Stimulated activated CD4-positive, alpha-beta T cell treated with anti-CD3 and anti-CD28 coated beads, Interleukin-1b, Interleukin-23, amount 100 ng/mL, for 1 hour (primary cell): ENCODE data around the gene OR52K1.
"Not testable (repeated sequence)": the region's sequence is repeated elsewhere in the genome, so short reads cannot be mapped to it uniquely, and the experiment has no call there.

Experiments used
- DNase-seq, 2 donors: peaks; one replicate each; pipeline ENCODE4 v3.0.0-alpha.2; 2020; ENCODE audit warnings: low read depth in 2 of 2

Gene OR52K1

DNA sequence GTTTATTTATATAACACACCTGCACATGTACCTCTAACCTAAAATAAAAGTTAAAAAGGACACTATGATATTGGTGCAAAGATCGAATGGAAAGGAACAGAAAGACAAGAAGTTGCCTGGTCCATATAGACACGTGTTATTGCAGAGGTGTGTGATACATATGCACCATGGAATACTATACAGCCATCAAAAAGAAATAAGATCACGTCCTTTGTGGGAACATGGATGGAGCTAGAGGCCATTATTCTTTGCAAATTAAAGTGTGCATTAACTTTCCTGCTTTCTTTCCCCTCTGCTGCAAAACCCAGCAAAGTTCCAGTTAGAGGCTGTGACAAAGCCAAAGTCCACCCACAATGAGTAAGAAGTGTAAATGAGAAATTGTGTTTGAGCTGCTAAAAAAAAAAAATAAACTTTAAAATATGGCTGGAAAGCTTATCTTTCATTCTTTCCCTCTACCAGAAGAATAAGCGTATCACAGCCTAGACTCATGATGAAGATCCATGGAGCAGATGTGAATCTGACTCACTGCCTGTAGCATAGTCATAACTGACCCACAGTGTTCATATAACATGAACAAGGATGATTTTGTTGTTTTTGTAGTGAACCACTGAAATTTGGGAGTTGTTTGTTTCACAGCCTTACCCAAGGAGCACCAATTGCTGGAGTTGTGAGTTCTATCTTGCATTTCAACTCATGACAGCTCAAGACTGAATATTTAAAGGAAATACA is 9.6 kb downstream of the OR52K1 start:
- DNase-seq: no peak

DNA sequence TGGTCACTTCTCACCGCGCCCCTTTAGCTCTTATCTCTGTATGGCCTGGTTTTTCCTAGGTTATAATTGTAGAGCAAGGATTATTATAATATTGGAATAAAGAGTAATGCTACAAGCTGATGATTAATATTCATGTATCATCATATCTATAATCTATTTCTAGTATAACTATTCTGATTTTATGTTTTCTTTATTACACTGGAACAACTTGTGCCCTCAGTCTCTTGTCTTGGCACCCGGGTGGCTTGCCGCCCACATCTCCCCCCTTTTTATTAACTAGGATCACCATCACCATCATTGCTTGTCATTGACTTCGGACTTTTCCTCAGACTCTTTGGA is 11.0 kb downstream of the OR52K1 start:
- DNase-seq: no peak

DNA sequence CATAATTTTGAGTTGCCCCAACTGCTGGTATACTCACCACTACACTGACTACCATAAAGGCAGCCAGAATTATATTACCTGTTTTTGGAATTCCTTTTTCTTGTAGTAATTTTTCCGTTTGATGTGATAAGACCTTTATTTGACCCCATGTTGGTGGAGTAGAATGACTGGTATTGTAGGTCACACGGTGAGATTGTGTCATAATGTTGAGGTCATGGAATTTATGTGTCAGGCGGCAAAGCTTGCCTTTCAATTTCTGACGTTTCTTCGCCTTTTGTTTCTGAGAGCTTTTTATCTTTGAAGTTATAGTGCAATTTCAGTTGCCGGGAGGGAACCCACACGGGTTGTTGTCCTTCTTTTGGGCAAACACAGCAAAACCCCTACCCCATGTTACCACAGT is 13.0 kb downstream of the OR52K1 start:
- DNase-seq: no peak

DNA sequence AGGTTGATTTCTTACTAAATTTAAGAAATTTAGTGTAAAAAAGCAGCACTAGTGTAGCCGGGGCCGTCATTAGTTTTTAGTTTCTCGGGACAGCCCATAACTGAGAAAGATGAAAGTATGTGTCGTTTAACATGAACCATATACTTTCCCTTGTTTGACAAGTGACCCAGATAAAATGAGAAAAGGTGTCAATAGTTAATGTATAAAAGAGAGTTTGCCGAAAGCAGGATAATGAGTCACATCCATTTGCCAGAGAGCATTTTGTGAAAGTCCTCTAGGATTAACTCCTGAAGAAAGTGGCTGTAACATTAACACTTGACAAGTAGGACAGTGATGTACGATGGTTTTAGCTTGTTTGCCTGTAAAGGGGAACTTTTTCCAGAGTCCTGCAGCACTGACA is 13.5 kb downstream of the OR52K1 start:
- no peak for DNase-seq

DNA sequence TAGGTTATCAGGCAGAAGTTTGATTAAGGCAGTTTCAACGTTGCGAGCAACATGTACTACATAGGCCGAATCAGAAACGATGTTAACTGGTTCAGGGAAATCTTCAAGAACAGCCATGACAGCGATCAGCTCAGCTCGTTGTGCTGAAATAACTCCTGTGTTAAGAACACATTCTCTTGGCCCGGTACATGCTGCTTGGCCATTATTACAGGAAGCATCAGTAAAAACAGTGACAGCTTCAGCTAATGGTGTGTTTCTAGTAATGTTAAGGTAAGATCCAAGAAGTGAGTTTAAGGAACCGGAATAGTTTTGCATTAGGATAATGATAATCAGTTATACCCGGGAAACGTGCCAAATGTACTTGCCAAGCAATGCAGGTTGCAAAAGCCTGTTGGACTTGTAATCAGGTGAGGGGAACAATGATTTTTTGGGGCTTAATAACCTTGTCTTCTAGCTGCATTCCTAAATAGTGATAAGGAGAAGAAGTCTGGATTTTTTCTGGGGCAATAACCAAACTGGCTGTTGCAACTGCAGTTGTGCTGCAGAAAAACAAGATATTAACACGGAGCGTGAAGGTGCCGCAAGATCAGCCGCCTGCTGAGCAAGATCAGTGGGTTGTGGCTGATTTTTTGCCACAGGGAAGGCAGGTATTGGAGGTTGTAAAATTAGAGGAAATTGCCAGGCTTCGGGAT is 14.3 kb downstream of the OR52K1 start:
- DNase-seq: no peak

DNA sequence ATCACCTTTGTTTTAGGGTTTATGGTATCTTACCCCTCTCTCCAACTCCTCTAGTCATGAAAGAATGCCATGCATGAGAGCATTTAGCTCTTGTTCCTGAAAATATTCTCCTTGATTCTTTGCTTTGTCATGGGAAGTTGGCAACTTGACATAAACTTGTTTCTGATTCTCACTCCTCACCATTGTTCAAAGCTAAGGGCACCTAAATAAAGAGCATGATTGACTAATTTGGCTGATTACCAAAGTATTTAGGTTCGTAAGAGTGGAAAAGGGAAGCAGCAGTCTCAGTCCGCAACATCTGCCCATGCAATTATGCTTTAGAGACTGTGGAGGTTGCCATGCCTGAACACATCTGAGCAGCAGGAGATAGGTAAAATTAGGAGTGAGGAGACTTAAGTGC is 26.4 kb downstream of the OR52K1 start:
- no peak for DNase-seq

DNA sequence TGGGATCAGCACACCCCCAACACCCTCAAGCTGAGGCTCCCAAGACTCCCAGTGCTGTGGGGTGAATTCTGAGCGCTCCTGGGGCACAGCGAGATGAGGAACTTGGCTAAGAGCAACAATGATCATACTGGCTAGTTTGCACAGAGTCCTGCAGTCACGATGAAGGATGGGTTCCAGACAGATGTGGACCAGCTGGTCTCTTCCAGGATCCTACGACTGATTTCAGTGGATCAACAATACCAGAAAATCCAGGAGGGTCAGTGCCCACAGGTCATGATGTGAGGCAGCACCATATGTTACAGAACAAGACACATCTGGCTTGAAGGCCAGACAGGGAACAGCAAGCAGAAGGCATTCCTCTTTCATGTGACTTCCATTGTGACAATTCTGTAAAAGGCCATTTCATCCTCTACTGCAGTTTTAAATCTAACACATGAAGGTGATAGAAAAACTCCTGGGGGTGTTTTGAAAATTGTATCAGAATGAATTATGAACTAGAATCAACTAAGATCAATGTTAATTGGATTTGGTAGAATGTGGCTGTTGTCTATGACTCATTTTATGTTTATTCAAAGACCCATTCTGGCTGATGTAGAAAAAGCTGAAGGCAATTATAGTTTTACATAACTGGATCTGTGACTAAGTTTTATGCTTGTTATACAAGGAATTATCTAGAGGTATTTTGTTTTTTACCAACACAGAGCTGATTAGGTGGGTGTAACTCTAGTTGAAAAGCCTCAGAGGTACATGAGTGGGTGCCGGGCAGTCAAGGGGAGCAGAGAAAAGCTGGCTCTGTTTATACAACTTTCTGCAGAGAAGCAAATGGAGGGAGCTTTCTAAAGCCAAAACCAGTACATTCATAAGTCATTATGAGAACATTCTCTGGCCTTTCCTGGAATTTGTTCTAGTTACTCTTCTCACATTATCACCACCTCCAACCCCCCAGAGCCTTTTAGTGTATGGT is 29.1 kb downstream of the OR52K1 start:
- DNase-seq: no peak

DNA sequence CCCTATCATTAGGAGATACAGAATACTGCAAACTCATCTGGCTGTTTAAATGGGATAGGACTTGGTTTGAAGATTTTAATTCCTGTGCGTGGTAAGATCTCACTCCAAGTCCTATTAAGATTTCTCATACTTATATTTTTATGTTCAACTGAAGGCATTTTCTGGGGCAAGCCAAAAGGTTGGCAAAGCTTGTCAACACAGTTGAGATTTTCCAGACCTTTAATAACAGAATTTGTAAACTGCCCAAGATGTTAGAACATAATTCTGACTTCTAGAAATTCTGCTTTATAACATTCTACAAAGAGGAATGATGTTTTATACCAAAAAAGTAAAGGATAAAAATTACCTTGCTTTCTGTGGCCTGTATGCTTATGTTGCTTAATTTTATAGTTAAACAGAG is 31.8 kb downstream of the OR52K1 start:
- no peak for DNase-seq

DNA sequence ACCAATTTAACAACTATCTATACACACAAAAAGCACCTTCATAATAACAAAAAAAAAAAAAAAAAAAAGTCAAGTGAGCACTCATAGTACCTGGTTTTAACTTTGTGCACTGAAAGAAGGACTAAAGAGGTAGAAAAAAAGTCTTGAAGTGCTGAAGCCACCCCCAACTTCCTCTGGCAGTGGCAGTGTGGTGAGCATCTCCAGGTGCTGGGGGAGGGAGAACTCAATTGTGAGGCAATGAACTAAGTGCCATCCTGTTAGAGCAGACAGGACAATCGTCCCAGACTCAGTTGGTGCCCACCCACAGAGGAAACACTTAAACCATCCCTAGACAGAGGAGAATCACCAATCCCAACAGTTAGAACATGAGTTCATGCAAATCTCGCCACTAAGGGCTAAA is 39.9 kb downstream of the OR52K1 start:
- DNase-seq: no peak

DNA sequence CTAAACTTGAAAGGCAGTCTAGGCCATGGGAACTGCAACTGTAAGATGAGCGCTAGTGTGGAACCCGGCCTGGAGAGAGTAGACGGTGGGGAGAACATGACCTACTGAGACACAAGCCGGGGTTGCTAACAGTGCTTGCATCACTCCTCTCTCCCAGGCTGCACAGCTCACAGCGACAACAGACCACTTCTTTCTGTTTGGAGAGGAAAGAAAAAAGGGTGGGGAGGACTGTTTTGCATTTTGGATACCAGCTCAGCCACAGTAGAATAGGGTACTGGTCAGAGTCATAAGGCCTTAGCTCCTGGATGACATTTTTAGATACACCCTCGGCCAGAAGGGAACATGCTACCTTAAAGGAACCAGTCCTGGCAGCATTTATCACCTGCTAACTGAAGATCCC is 40.3 kb downstream of the OR52K1 start:
- no peak for DNase-seq

DNA sequence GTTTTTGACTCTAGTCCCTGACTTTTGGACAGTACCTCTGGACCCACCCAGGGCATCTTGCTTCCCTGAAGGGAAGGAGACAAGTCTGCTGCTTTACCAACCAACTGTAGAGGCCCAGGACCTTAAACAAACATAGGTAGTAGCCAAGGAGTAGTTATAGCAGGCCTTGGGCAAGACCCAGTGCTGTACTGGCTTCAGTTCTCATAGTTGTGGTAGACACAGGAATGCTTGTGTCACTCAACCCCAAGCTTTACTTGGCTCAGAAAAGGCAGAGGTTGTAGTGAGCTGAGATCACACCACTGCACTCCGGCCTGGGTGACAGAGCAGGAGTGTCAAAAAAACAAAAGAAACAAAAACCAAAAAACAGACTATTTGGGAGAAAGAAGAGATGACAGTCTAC is 41.2 kb downstream of the OR52K1 start:
- no peak for DNase-seq

DNA sequence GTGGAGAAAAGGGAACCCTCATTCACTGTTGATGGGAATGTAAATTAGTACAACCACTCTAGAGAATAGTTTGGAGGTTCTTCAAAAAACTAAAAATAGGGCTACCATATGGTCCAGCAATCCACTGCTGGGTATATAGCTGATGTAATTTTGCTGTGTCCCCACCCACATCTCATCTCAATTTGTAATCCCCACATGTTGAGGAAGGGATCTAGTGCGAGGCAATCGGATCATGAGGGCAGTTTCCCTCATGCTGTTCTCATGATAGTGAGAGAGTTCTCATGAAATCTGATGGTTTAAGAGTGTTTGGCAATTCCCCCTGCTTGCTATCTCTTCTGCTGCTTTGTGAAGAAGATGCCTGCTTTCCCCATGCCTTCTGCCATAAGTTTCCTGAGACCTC is 45.5 kb downstream of the OR52K1 start:
- no peak for DNase-seq

DNA sequence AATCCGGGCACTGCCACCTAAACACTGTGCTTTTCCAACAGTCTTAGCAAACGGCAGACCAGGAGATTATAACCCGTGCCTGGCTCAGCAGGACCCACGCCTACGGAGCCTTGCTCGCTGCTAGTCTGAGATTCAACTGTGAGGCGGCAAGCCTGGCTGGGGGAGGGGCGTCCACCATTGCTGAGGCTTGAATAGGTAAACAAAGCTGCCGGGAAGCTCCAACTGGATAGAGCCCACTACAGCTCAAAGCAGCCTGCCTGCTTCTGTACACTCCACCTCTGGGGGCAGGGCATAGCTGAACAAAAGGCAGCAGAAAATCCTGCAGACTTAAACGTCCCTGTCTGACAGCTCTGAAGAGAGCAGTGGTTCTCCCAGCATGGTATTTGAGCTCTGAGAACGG is 49.2 kb downstream of the OR52K1 start:
- not testable (repeated sequence) for DNase-seq

DNA sequence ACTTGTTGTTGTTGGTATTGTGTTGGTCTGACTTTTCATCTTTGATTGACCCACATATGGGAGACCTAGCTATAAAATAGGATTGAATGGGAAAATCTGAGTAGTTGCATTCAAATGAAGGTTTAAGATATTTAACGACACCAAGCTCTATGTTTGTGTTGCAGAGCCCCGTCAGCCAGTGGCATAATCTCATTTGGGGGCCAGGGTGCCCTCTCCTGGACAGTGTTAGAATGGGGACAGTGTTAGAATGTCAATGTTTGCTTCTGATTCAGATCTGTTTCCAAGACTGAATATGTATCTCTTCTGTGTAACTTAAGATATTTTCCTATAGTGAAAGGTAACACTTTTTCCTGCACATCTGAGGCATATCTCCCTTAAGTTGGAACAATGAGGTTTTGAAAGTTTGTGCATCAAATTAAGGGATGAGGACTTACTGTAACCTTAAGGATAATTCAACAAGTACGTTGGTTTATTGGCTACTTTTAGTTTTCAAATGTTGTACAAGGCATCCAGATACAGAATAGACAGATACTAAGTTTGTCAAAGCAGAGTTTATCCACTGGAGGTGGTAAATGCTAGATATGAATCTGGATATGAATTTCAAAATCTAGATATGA is 57.3 kb downstream of the OR52K1 start:
- peak in 1 of 2 donors; percentile 20 for DNase-seq

DNA sequence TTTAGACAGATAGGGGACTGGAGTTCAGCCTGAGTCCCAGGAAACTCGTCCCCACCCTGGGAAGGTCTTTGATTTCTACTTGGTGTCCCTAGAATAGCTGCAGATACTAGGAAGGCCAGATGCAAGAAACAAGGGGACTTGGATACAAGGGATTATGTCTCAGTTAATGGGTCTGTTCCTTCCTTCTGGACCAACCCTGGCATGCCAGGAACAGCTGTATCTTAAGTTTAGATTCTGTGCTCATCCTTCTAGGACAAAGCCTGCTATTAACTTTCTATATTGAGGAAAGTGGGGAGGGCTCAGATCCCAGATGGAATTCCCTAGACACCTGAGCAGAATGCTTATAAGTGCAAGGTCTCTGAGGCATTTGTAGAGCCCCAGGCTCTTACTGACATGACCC is 58.6 kb downstream of the OR52K1 start:
- DNase-seq: no peak
